CD14-positive monocyte (primary cell): ENCODE measurements around the gene CENPU. TPM values are rescaled to one million over a fixed set of nuclear protein-coding genes. Genes with fewer than 3 reads are reported as not detected.

Experiments
- DNase-seq, 3 donors: peaks; one replicate each; pipeline ENCODE4 v3.0.0-alpha.2; 2011 to 2022
- H2AFZ ChIP-seq: 2 replicates; pipeline ENCODE4 v1.6.0; 2012; ENCODE audit warnings: mild to moderate bottlenecking, low read depth, low read length, inconsistent platforms; ENCODE audit not compliant: insufficient read depth, poor library complexity, severe bottlenecking
- H3K27ac ChIP-seq, 2 donors: 1 replicate in 1 of 2; 2 replicates in 1 of 2; pipeline ENCODE4 v1.5.1; 2012 to 2013; ENCODE audit warnings: low read length in 2 of 2, control low read depth in 1 of 2, inconsistent platforms in 1 of 2, low read depth in 1 of 2, mild to moderate bottlenecking in 1 of 2
- H3K27me3 ChIP-seq, 2 donors: one replicate each; pipeline versions ENCODE4 v1.6.0 to v1.6.1; 2011 to 2013; ENCODE audit warnings: low read length in 2 of 2; ENCODE audit not compliant: control insufficient read depth in 2 of 2, insufficient read depth in 2 of 2
- H3K36me3 ChIP-seq, 2 donors: replicated peaks in 1 of 2; 1 replicate in 1 of 2; 2 replicates in 1 of 2; pipeline versions ENCODE4 v1.5.1 to v1.6.1; 2012 to 2013; ENCODE audit warnings: low read length in 2 of 2, control low read depth in 1 of 2, inconsistent platforms in 1 of 2, mild to moderate bottlenecking in 1 of 2; ENCODE audit not compliant: insufficient read depth in 2 of 2, control insufficient read depth in 1 of 2
- H3K4me1 ChIP-seq, 2 donors: 1 replicate in 1 of 2; 2 replicates in 1 of 2; pipeline versions ENCODE4 v1.5.1 to v1.6.1; 2012 to 2013; ENCODE audit warnings: low read length in 2 of 2, control low read depth in 1 of 2, inconsistent platforms in 1 of 2, mild to moderate bottlenecking in 1 of 2, moderate library complexity in 1 of 2; ENCODE audit not compliant: insufficient read depth in 2 of 2, control insufficient read depth in 1 of 2
- H3K4me2 ChIP-seq: replicated peaks from 2 replicates; pipeline ENCODE3; 2012; ENCODE audit warnings: low read length, moderate library complexity, mild to moderate bottlenecking; ENCODE audit not compliant: poor library complexity, severe bottlenecking; ENCODE audit errors: extremely low read depth
- H3K4me3 ChIP-seq, 3 experiments: fragments of 200-600 bp in 1 of 3; sonication (generic) in 1 of 3; replicated peaks in 1 of 3; 1 replicate in 2 of 3; 2 replicates in 1 of 3; pipeline ENCODE4 v1.5.1; 2011 to 2013; ENCODE audit warnings: low read length in 3 of 3, mild to moderate bottlenecking in 3 of 3, control low read depth in 2 of 3, low read depth in 2 of 3, inconsistent platforms in 1 of 3, moderate library complexity in 1 of 3
- H3K79me2 ChIP-seq: 2 replicates; pipeline ENCODE4 v1.6.0; 2012; ENCODE audit warnings: mild to moderate bottlenecking, control low read depth, inconsistent platforms, low read length, moderate library complexity; ENCODE audit not compliant: insufficient read depth
- H3K9ac ChIP-seq: 2 replicates; pipeline ENCODE4 v1.6.0; 2017; ENCODE audit warnings: low read length, mild to moderate bottlenecking; ENCODE audit not compliant: insufficient read depth, poor library complexity, severe bottlenecking
- H3K9me3 ChIP-seq, 2 donors: replicated peaks in 1 of 2; 1 replicate in 1 of 2; 2 replicates in 1 of 2; pipeline versions ENCODE4 v1.5.1 to v1.6.1; 2012 to 2013; ENCODE audit warnings: low read length in 2 of 2, control low read depth in 1 of 2; ENCODE audit not compliant: control insufficient read depth in 1 of 2, insufficient read depth in 1 of 2
- H4K20me1 ChIP-seq: 2 replicates; pipeline ENCODE4 v1.6.0; 2012; ENCODE audit warnings: mild to moderate bottlenecking, low read length, control low read depth, moderate library complexity; ENCODE audit not compliant: insufficient read depth
- H3K27ac Mint-ChIP-seq, 7 donors: one replicate each; pipeline ENCODE4 v1.8.0; 2020; ENCODE audit warnings: mild to moderate bottlenecking in 7 of 7, mixed read lengths in 7 of 7, moderate library complexity in 6 of 7, inconsistent platforms in 2 of 7
- H3K27me3 Mint-ChIP-seq, 3 donors: one replicate each; pipeline ENCODE4 v1.8.0; 2021 to 2022; ENCODE audit warnings: low read depth in 3 of 3, mild to moderate bottlenecking in 3 of 3, mixed read lengths in 3 of 3, moderate library complexity in 3 of 3, inconsistent platforms in 1 of 3
- H3K36me3 Mint-ChIP-seq, 2 donors: one replicate each; pipeline ENCODE4 v1.8.0; 2020; ENCODE audit warnings: mixed read lengths in 2 of 2, inconsistent platforms in 1 of 2, mild to moderate bottlenecking in 1 of 2
- H3K4me1 Mint-ChIP-seq: one replicate; pipeline ENCODE4 v1.8.0; 2020; ENCODE audit warnings: mild to moderate bottlenecking, mixed read lengths
- H3K4me3 Mint-ChIP-seq, 2 donors: one replicate each; pipeline ENCODE4 v1.8.0; 2020; ENCODE audit warnings: mild to moderate bottlenecking in 2 of 2, mixed read lengths in 2 of 2, moderate library complexity in 1 of 2
- H3K9me3 Mint-ChIP-seq, 7 donors: one replicate each; pipeline ENCODE4 v1.8.0; 2020 to 2022; ENCODE audit warnings: mixed read lengths in 7 of 7, mild to moderate bottlenecking in 6 of 7, moderate library complexity in 6 of 7, inconsistent platforms in 2 of 7
- CTCF ChIP-seq: fragments of 200-600 bp; IDR thresholded peaks from one replicate; pipeline ENCODE4 v1.8.0; 2022; ENCODE audit warnings: antibody characterized with exemption, mild to moderate bottlenecking
- WGBS: methylation state at CpG from one replicate; pipeline ENCODE4 v1.1.5; 2013; ENCODE audit warnings: missing lambda C conversion rate; ENCODE audit not compliant: insufficient coverage; 5-methylcytosine and 5-hydroxymethylcytosine counted together
- intact Hi-C, 2 donors: fragments of 100-400 bp; cut with micrococcal nuclease; formaldehyde crosslinking; loops; one replicate each; pipeline versions ENCODE4 v1.15.0 to v1.15.1; 2023
- polyA plus RNA-seq, 3 donors: library from polyadenylated mRNA; depleted of rRNA in 1 of 3; unstranded in 2 of 3; stranded (reverse) in 1 of 3; fragments of 300-500 nt in 2 of 3; fragments of >200 nt in 1 of 3; fragmentation: Illumina TruSeq in 2 of 3; gene quantifications; 1 replicate in 2 of 3; 2 replicates in 1 of 3; pipeline ENCODE4 v1.2.3, GENCODE V29; 2012 to 2021

The CENPU gene
- polyA plus RNA-seq, 3 donors: 1.2 to 1.6 (median 1.5) TPM

- peaks cover 5% of the 10 kb centered on the region for H3K4me1 Mint-ChIP-seq
- H3K4me2 ChIP-seq: no peak overlapping the region
- no peak overlapping the region for H3K9ac ChIP-seq
- no peaks in the 10 kb centered on the region for H3K79me2 ChIP-seq
- H3K9me3 Mint-ChIP-seq: peaks cover 0 to 2% (median 0%) of the 10 kb centered on the region in 7 donors
- H3K27me3 Mint-ChIP-seq: peaks cover 0 to 3% (median 0%) of the 10 kb centered on the region in 3 donors
- peaks cover 19 to 42% of the 10 kb centered on the region in 2 donors for H3K36me3 ChIP-seq
- WGBS: no CpG with 5 or more reads among the region's 4 CpGs
- no peak overlapping the region for H3K4me3 ChIP-seq
- H4K20me1 ChIP-seq: no peaks in the 10 kb centered on the region
- H3K4me1 ChIP-seq: peaks cover 4 to 7% of the 10 kb centered on the region in 2 donors
- intact Hi-C loops: no loop called here
- no peak for DNase-seq
- no peak for TF ChIP-seq CTCF
- peak overlapping the region in 3 of 7 donors; percentile 13 to 68 (median 67) for H3K27ac Mint-ChIP-seq
- H3K36me3 Mint-ChIP-seq: peaks cover 39 to 49% of the 10 kb centered on the region in 2 donors
- H3K4me3 Mint-ChIP-seq: no peak overlapping the region
- peak overlapping the region in 1 of 2 donors; percentile 21 for H3K27ac ChIP-seq
- H2AFZ ChIP-seq: no peak overlapping the region
- no peaks in the 10 kb centered on the region for H3K27me3 ChIP-seq
- no peaks in the 10 kb centered on the region for H3K9me3 ChIP-seq
Observed at GRCh38 chr4:184674011-184674410, 59.9 kb downstream of the CENPU start.

- H4K20me1 ChIP-seq: no peaks in the 10 kb centered on the region
- Mint-ChIP-seq H3K36me3 (peaks cover 50 to 56% of the 10 kb centered on the region in 2 donors), H3K4me3 (no peak overlapping the region), H3K9me3 (peaks cover 0 to 2% (median 0%) of the 10 kb centered on the region in 7 donors), H3K27ac (peak overlapping the region in 2 of 7 donors; percentile 42 to 79), H3K27me3 (peaks cover 0 to 3% (median 0%) of the 10 kb centered on the region in 3 donors), H3K4me1 (peaks cover 17% of the 10 kb centered on the region)
- H3K4me2 ChIP-seq: no peak overlapping the region
- H3K27me3 ChIP-seq: no peaks in the 10 kb centered on the region
- DNase-seq: no peak
- WGBS: 98% methylated on average over 6 of the region's 6 CpGs
- H3K4me3 ChIP-seq: no peak overlapping the region
- H2AFZ ChIP-seq: no peak overlapping the region
- H3K9me3 ChIP-seq: no peaks in the 10 kb centered on the region
- intact Hi-C loops: no loop called here
- H3K36me3 ChIP-seq: peaks cover 19 to 42% of the 10 kb centered on the region in 2 donors
- H3K9ac ChIP-seq: no peak overlapping the region
- H3K79me2 ChIP-seq: no peaks in the 10 kb centered on the region
- no peak overlapping the region for H3K27ac ChIP-seq
- TF ChIP-seq CTCF: no peak
- peaks cover 17 to 20% of the 10 kb centered on the region in 2 donors for H3K4me1 ChIP-seq
Observed at GRCh38 chr4:184672741-184673140, 61.2 kb downstream of the CENPU start.
